Measurements from ENCODE around the gene KMT2C.
"Not testable (repeated sequence)": the region's sequence is repeated elsewhere in the genome, so short reads cannot be mapped to it uniquely, and the experiment has no call there.

KMT2C gene

GRCh38 chr7:152369518-152369917, 66.3 kb downstream of the KMT2C start:
- no peak for DNase-seq (ENCODE audit: low read depth, low spot score)
- H3K4me3 ChIP-seq (ENCODE audit: low read length) = no peak overlapping the region

- no peak for DNase-seq (ENCODE audit: low read depth, low spot score)
- H3K4me3 ChIP-seq (ENCODE audit: low read length) = no peak overlapping the region
Measured at GRCh38 chr7:152367170-152367569, 68.6 kb downstream of the KMT2C start.

GRCh38 chr7:152366662-152367061, 69.1 kb downstream of the KMT2C start:
- DNase-seq (ENCODE audit: low read depth, low spot score) = no peak
- H3K4me3 ChIP-seq (ENCODE audit: low read length) = no peak overlapping the region

GRCh38 chr7:152365982-152366603, 69.7 kb downstream of the KMT2C start:
- no peak for DNase-seq (ENCODE audit: low read depth, low spot score)
- H3K4me3 ChIP-seq (ENCODE audit: low read length) = no peak overlapping the region

GRCh38 chr7:152363798-152364197, 72.0 kb downstream of the KMT2C start:
- no peak for DNase-seq (ENCODE audit: low read depth, low spot score)
- H3K4me3 ChIP-seq (ENCODE audit: low read length) = no peak overlapping the region

GRCh38 chr7:152362128-152362926, 73.5 kb downstream of the KMT2C start:
- DNase-seq (ENCODE audit: low read depth, low spot score) = no peak
- H3K4me3 ChIP-seq (ENCODE audit: low read length) = no peak overlapping the region

- H3K4me3 ChIP-seq (ENCODE audit: low read length) = no peak overlapping the region
- DNase-seq (ENCODE audit: low read depth, low spot score) = no peak
Measured at GRCh38 chr7:152355474-152356057, 80.2 kb downstream of the KMT2C start.

GRCh38 chr7:152354061-152354460, 81.7 kb downstream of the KMT2C start:
- H3K4me3 ChIP-seq (ENCODE audit: low read length) = no peak overlapping the region
- no peak for DNase-seq (ENCODE audit: low read depth, low spot score)

- not testable (repeated sequence) for H3K4me3 ChIP-seq (ENCODE audit: low read length); DNase-seq (ENCODE audit: low read depth, low spot score)
Measured at GRCh38 chr7:152353281-152353680, 82.5 kb downstream of the KMT2C start.

GRCh38 chr7:152351747-152352146, 84.1 kb downstream of the KMT2C start:
- DNase-seq (ENCODE audit: low read depth, low spot score); H3K4me3 ChIP-seq (ENCODE audit: low read length): not testable (repeated sequence)

- H3K4me3 ChIP-seq (ENCODE audit: low read length) = no peak overlapping the region
- DNase-seq (ENCODE audit: low read depth, low spot score) = no peak
Measured at GRCh38 chr7:152351168-152351567, 84.6 kb downstream of the KMT2C start.

GRCh38 chr7:152347888-152348287, 87.9 kb downstream of the KMT2C start:
- no peak for DNase-seq (ENCODE audit: low read depth, low spot score)
- H3K4me3 ChIP-seq (ENCODE audit: low read length) = no peak overlapping the region

- H3K4me3 ChIP-seq (ENCODE audit: low read length) = no peak overlapping the region
- DNase-seq (ENCODE audit: low read depth, low spot score) = no peak
Measured at GRCh38 chr7:152344253-152344652, 91.5 kb downstream of the KMT2C start.

GRCh38 chr7:152342796-152343195, 93.0 kb downstream of the KMT2C start:
- DNase-seq (ENCODE audit: low read depth, low spot score) = no peak
- H3K4me3 ChIP-seq (ENCODE audit: low read length) = no peak overlapping the region

- H3K4me3 ChIP-seq (ENCODE audit: low read length) = no peak overlapping the region
- DNase-seq (ENCODE audit: low read depth, low spot score) = no peak
Measured at GRCh38 chr7:152341914-152342236, 93.9 kb downstream of the KMT2C start.

GRCh38 chr7:152341039-152341913, 94.5 kb downstream of the KMT2C start:
- H3K4me3 ChIP-seq (ENCODE audit: low read length) = no peak overlapping the region
- no peak for DNase-seq (ENCODE audit: low read depth, low spot score)

GRCh38 chr7:152340161-152340560, 95.6 kb downstream of the KMT2C start:
- H3K4me3 ChIP-seq (ENCODE audit: low read length) = no peak overlapping the region
- no peak for DNase-seq (ENCODE audit: low read depth, low spot score)

GRCh38 chr7:152338561-152338960, 97.2 kb downstream of the KMT2C start:
- no peak overlapping the region for H3K4me3 ChIP-seq (ENCODE audit: low read length)
- no peak for DNase-seq (ENCODE audit: low read depth, low spot score)

GRCh38 chr7:152336754-152337368, 98.9 kb downstream of the KMT2C start:
- DNase-seq (ENCODE audit: low read depth, low spot score) = peak; percentile 26

More at GRCh38 chr7:152336754-152337368, 98.9 kb downstream of the KMT2C start:
- no peak overlapping the region for H3K4me3 ChIP-seq (ENCODE audit: low read length)

Data from Jurkat, Clone E6-1 (cell line).